ENCODE results near the gene EFHD2.

DNA sequence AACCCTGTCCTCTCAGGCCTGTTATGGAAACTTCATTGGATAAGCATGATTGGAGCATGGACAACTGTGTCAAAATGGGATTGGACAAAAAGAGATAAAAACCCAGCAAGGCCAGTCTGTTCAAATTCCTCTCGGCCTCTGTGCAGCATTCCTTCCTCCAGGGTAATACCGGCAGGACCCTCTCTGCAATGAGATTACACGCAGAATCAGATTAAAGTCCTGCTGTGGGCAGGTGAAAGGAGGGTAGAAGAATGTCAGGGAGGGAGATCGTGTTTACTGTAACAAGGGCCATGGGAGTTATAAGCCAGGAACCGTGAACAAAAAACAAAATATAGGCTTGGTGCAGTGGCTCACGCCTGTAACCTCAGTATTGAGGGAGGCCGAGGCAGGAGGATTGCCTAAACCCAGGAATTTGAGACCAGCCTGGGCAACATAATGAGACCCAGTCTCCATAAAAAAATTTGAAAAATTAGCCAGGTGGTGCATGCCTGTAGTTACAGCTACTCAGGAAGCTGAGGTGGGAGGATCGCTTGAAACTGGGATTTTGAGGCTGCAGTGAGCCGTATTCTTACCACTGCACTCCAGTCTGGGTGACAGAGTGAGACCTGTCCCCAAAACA, 5.6 kb upstream of the EFHD2 start:
- TF ChIP-seq EZH2 (IDR thresholded peaks at IDR 0.05) (no peak), EZH2phosphoT487 (IDR thresholded peaks at IDR 0.05) (no peak)
- TF ChIP-seq, protein P1, sequence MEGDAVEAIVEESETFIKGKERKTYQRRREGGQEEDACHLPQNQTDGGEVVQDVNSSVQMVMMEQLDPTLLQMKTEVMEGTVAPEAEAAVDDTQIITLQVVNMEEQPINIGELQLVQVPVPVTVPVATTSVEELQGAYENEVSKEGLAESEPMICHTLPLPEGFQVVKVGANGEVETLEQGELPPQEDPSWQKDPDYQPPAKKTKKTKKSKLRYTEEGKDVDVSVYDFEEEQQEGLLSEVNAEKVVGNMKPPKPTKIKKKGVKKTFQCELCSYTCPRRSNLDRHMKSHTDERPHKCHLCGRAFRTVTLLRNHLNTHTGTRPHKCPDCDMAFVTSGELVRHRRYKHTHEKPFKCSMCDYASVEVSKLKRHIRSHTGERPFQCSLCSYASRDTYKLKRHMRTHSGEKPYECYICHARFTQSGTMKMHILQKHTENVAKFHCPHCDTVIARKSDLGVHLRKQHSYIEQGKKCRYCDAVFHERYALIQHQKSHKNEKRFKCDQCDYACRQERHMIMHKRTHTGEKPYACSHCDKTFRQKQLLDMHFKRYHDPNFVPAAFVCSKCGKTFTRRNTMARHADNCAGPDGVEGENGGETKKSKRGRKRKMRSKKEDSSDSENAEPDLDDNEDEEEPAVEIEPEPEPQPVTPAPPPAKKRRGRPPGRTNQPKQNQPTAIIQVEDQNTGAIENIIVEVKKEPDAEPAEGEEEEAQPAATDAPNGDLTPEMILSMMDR (IDR thresholded peaks at IDR 0.05) = no peak
